ENCODE measurements around the gene DYNLT4.

GRCh38 chr1:44842486-44842861, 35.3 kb upstream of the DYNLT4 start:
- TF ChIP-seq CTCF (IDR thresholded peaks at IDR 0.05): no peak
- no peak for TF ChIP-seq POLR2A (IDR thresholded peaks at IDR 0.05)

Data from testis (tissue), 2 donors.